Neural cell (in vitro differentiated cells): Measurements from ENCODE around the gene RNF123. TPM values are rescaled to one million over a fixed set of nuclear protein-coding genes. Genes with fewer than 3 reads are reported as not detected.
A peak's percentile ranks its signal among the peaks of the same experiment; 100 is the strongest.

Experiments used
- H2AFZ ChIP-seq: fragments of 200-600, 300-800 bp; sonication (generic), shearing (Covaris generic); 2 replicates; pipeline ENCODE4 v1.6.0; 2014; ENCODE audit warnings: low read depth, mild to moderate bottlenecking, antibody characterized with exemption, low read length, moderate library complexity
- H3F3A ChIP-seq: fragments of 200-600 bp; shearing (Covaris generic); 2 replicates; pipeline ENCODE4 v1.6.1; 2016; ENCODE audit warnings: mild to moderate bottlenecking, moderate library complexity, mixed read lengths, antibody characterized with exemption, low read length; ENCODE audit not compliant: insufficient read depth, poor library complexity, severe bottlenecking
- H3K27ac ChIP-seq: fragments of 200-600, 300-800 bp; sonication (generic), shearing (Covaris generic); 2 replicates; pipeline ENCODE4 v1.5.1; 2014; ENCODE audit warnings: mild to moderate bottlenecking, low read length, moderate library complexity
- H3K27me3 ChIP-seq: fragments of 300-800, 200-600 bp; sonication (generic), shearing (Covaris generic); 2 replicates; pipeline ENCODE4 v1.6.0; 2014; ENCODE audit warnings: mild to moderate bottlenecking, low read depth, low read length, moderate library complexity; ENCODE audit not compliant: insufficient read depth
- H3K36me3 ChIP-seq: fragments of 300-800, 200-600 bp; sonication (generic), shearing (Covaris generic); 2 replicates; pipeline ENCODE4 v1.5.1; 2014; ENCODE audit warnings: mild to moderate bottlenecking, antibody characterized with exemption, low read length, moderate library complexity; ENCODE audit not compliant: insufficient read depth
- H3K4me2 ChIP-seq: fragments of 300-800, 200-600 bp; sonication (generic), shearing (Covaris generic); 2 replicates; pipeline ENCODE4 v1.6.0; 2014; ENCODE audit warnings: mild to moderate bottlenecking, low read length
- H3K4me3 ChIP-seq: fragments of 300-800, 200-600 bp; sonication (generic), shearing (Covaris generic); 2 replicates; pipeline ENCODE4 v1.5.1; 2014; ENCODE audit warnings: mild to moderate bottlenecking, low read length, moderate library complexity
- H3K79me2 ChIP-seq: fragments of 200-600 bp; shearing (Covaris generic); replicated peaks from 2 replicates; pipeline ENCODE4 v1.6.0; 2014; ENCODE audit warnings: mild to moderate bottlenecking, low read length, moderate library complexity; ENCODE audit not compliant: insufficient read depth
- H3K9ac ChIP-seq: fragments of 300-800, 200-600 bp; sonication (generic), shearing (Covaris generic); 2 replicates; pipeline ENCODE4 v1.6.1; 2016; ENCODE audit warnings: mild to moderate bottlenecking, low read length, mixed read lengths
- H3K9me2 ChIP-seq: fragments of 200-600 bp; shearing (Covaris generic); 2 replicates; pipeline ENCODE4 v1.6.1; 2016; ENCODE audit warnings: mild to moderate bottlenecking, low read length, mixed read lengths; ENCODE audit not compliant: insufficient read depth
- H3K9me3 ChIP-seq: fragments of 200-600, 300-800 bp; sonication (generic), shearing (Covaris generic); 2 replicates; pipeline ENCODE4 v1.6.1; 2016; ENCODE audit warnings: mild to moderate bottlenecking, mixed run types, low read length, moderate library complexity, mixed read lengths
- H4K20me1 ChIP-seq: fragments of 200-600 bp; shearing (Covaris generic); 2 replicates; pipeline ENCODE4 v1.6.1; 2016; ENCODE audit warnings: mild to moderate bottlenecking, mixed run types; ENCODE audit not compliant: insufficient read depth
- CTCF ChIP-seq: fragments of 450-650 bp; IDR thresholded peaks from 2 replicates; pipeline ENCODE4 v1.5.1; 2014; ENCODE audit warnings: antibody characterized with exemption, mild to moderate bottlenecking, moderate library complexity; ENCODE audit not compliant: poor library complexity, severe bottlenecking
- EP300 ChIP-seq: fragments of 450-650 bp; conservative IDR thresholded peaks from 2 replicates; pipeline ENCODE4 v1.6.1; 2014; ENCODE audit warnings: antibody characterized with exemption, mild to moderate bottlenecking, moderate library complexity; ENCODE audit not compliant: poor library complexity, severe bottlenecking
- MXI1 ChIP-seq: fragments of 450-650 bp; conservative IDR thresholded peaks from 2 replicates; pipeline ENCODE4 v1.6.1; 2014; ENCODE audit warnings: antibody characterized with exemption, mild to moderate bottlenecking; ENCODE audit not compliant: poor library complexity, severe bottlenecking
- POLR2AphosphoS5 ChIP-seq: IDR thresholded peaks from 2 replicates; pipeline ENCODE4 v1.6.1; 2012
- RAD21 ChIP-seq: fragments of 450-650 bp; conservative IDR thresholded peaks from 2 replicates; pipeline ENCODE4 v1.6.1; 2014; ENCODE audit warnings: antibody characterized with exemption, mild to moderate bottlenecking, moderate library complexity
- REST ChIP-seq: IDR thresholded peaks from 2 replicates; pipeline ENCODE4 v1.6.1; 2012; ENCODE audit warnings: borderline replicate concordance
- SMC3 ChIP-seq: fragments of 450-650 bp; conservative IDR thresholded peaks from 2 replicates; pipeline ENCODE4 v1.6.1; 2014; ENCODE audit warnings: antibody characterized with exemption, mild to moderate bottlenecking, moderate library complexity; ENCODE audit not compliant: poor library complexity
- TAF1 ChIP-seq: IDR thresholded peaks from 2 replicates; pipeline ENCODE4 v1.6.1; 2012; ENCODE audit warnings: low read depth
- polyA plus RNA-seq: library from polyadenylated mRNA; depleted of rRNA; stranded (reverse); fragments of >200 nt; gene quantifications from 2 replicates; pipeline ENCODE4 v1.2.3, GENCODE V29; 2014

Gene RNF123
- polyA plus RNA-seq, 1 donor from 2014 or later = 27.4 TPM

- Histone ChIP-seq H2AFZ (peak overlapping the region; percentile 33), H3K36me3 (no peaks in the 10 kb centered on the region)
Measured at GRCh38 chr3:49674497-49674983, 14.8 kb upstream of the RNF123 start.

GRCh38 chr3:49675912-49676311 is 13.4 kb upstream of the RNF123 start:
- TF ChIP-seq REST = no peak
- Histone ChIP-seq H3K4me3 (no peak overlapping the region), H3K4me2 (no peak overlapping the region)

More at GRCh38 chr3:49674497-49674983, 14.8 kb upstream of the RNF123 start:
- Histone ChIP-seq H3K4me2 (peak overlapping the region; percentile 84), H3K9me2 (no peaks in the 10 kb centered on the region), H3K27ac (peak overlapping the region; percentile 90), H3K9me3 (no peaks in the 10 kb centered on the region), H3F3A (no peaks in the 10 kb centered on the region), H3K79me2 (peaks cover 7% of the 10 kb centered on the region), H3K9ac (peak overlapping the region; percentile 88), H4K20me1 (no peaks in the 10 kb centered on the region), H3K27me3 (no peaks in the 10 kb centered on the region), H3K4me3 (peak overlapping the region; percentile 100)
- TF ChIP-seq SMC3 = no peak
- TF ChIP-seq TAF1 = peak; percentile 32
- TF ChIP-seq REST = no peak
- peak; percentile 28 for TF ChIP-seq RAD21
- peak; percentile 80 for TF ChIP-seq MXI1
- TF ChIP-seq CTCF = no peak
- TF ChIP-seq EP300 = no peak
- TF ChIP-seq POLR2AphosphoS5 = no peak

More at GRCh38 chr3:49675912-49676311, 13.4 kb upstream of the RNF123 start:
- H2AFZ ChIP-seq = no peak overlapping the region
- no peak overlapping the region for H3K9ac ChIP-seq
- no peaks in the 10 kb centered on the region for H3F3A ChIP-seq
- H3K79me2 ChIP-seq = peaks cover 7% of the 10 kb centered on the region
- H4K20me1 ChIP-seq = no peaks in the 10 kb centered on the region
- no peaks in the 10 kb centered on the region for H3K27me3 ChIP-seq
- H3K27ac ChIP-seq = no peak overlapping the region
- H3K36me3 ChIP-seq = no peaks in the 10 kb centered on the region
- no peaks in the 10 kb centered on the region for H3K9me2 ChIP-seq
- H3K9me3 ChIP-seq = no peaks in the 10 kb centered on the region
